IMR-90 (cell line): ENCODE results near the gene ELL2. TPM values are rescaled to one million over a fixed set of nuclear protein-coding genes. Genes with fewer than 3 reads are reported as not detected.

Experiments used
- ATAC-seq: fragments of 200-7000 bp; cut with Tn5 transposase; 2 replicates; pipeline ENCODE4 v1.9.1; 2020; ENCODE audit warnings: low read depth, mild to moderate bottlenecking, moderate library complexity
- BruUV-seq: library from RNA; stranded (reverse); fragments of 400-500 nt; replicated peaks from 2 replicates; lab custom pipeline; 2021; lab: Mats Ljungman, UMichigan
- CTCF ChIA-PET: fragments of 300-600 bp; formaldehyde crosslinking; extraction: SDS; loops from one replicate; lab custom pipeline; 2021; ENCODE audit warnings: antibody characterized with exemption; lab: Yijun Ruan, JAX
- POLR2A ChIA-PET: fragments of 300-600 bp; sonication (Branson Sonifier 250); formaldehyde crosslinking; loops from one replicate; lab custom pipeline; 2022; ENCODE audit warnings: antibody characterized with exemption; ENCODE audit not compliant: unreplicated experiment; lab: Charles Lee
- DNase-seq: peaks from one replicate; pipeline ENCODE4 v3.0.0; 2013
- H2AFZ ChIP-seq: replicated peaks from 2 replicates; pipeline ENCODE3; 2013; ENCODE audit warnings: low read length, mild to moderate bottlenecking; ENCODE audit not compliant: poor library complexity
- H2AK5ac ChIP-seq: 2 replicates; pipeline ENCODE4 v1.6.1; 2013; ENCODE audit warnings: low read depth, low read length, inconsistent platforms
- H2AK9ac ChIP-seq: replicated peaks from 2 replicates; pipeline ENCODE3; 2013; ENCODE audit warnings: mild to moderate bottlenecking, low read depth, low read length, moderate library complexity; ENCODE audit not compliant: poor library complexity
- H2BK120ac ChIP-seq: 2 replicates; pipeline ENCODE4 v1.6.1; 2013; ENCODE audit warnings: low read depth, low read length, inconsistent platforms
- H2BK15ac ChIP-seq: 3 replicates; pipeline ENCODE4 v1.6.1; 2013; ENCODE audit warnings: low read depth, low read length, inconsistent platforms
- H2BK20ac ChIP-seq: 2 replicates; pipeline ENCODE4 v1.6.1; 2013; ENCODE audit warnings: low read depth, mild to moderate bottlenecking, inconsistent platforms, low read length, moderate library complexity
- H2BK5ac ChIP-seq: 2 replicates; pipeline ENCODE4 v1.6.1; 2013; ENCODE audit warnings: mild to moderate bottlenecking, low read depth, low read length, inconsistent platforms; ENCODE audit not compliant: poor library complexity, severe bottlenecking
- H3K14ac ChIP-seq: replicated peaks from 2 replicates; pipeline ENCODE4 v1.6.1; 2013; ENCODE audit warnings: low read depth, low read length, inconsistent platforms
- H3K18ac ChIP-seq: 2 replicates; pipeline ENCODE4 v1.6.1; 2013; ENCODE audit warnings: low read depth, low read length, control low read depth
- H3K23ac ChIP-seq: 2 replicates; pipeline ENCODE4 v1.6.1; 2013; ENCODE audit warnings: low read depth, low read length, inconsistent platforms
- H3K27ac ChIP-seq: 2 replicates; pipeline ENCODE4 v1.5.1; 2013; ENCODE audit warnings: mild to moderate bottlenecking, control low read depth, low read length; ENCODE audit not compliant: insufficient read depth
- H3K27me3 ChIP-seq: 2 replicates; pipeline ENCODE4 v1.6.1; 2013; ENCODE audit warnings: low read length; ENCODE audit not compliant: control insufficient read depth, insufficient read depth
- H3K36me3 ChIP-seq: 2 replicates; pipeline ENCODE4 v1.6.1; 2013; ENCODE audit warnings: low read length, mixed read lengths; ENCODE audit not compliant: control insufficient read depth, insufficient read depth
- H3K4ac ChIP-seq: 2 replicates; pipeline ENCODE4 v1.6.1; 2013; ENCODE audit warnings: low read depth, low read length, inconsistent platforms
- H3K4me1 ChIP-seq: 2 replicates; pipeline ENCODE4 v1.6.1; 2013; ENCODE audit warnings: low read length, mixed read lengths; ENCODE audit not compliant: control insufficient read depth, insufficient read depth
- H3K4me2 ChIP-seq: 2 replicates; pipeline ENCODE4 v1.6.1; 2013; ENCODE audit warnings: low read depth, mild to moderate bottlenecking, control low read depth, low read length, moderate library complexity
- H3K4me3 ChIP-seq: 2 replicates; pipeline ENCODE4 v1.5.1; 2013; ENCODE audit warnings: low read depth, mild to moderate bottlenecking, control low read depth, low read length, moderate library complexity; ENCODE audit not compliant: insufficient read depth
- H3K56ac ChIP-seq: 2 replicates; pipeline ENCODE4 v1.6.1; 2013; ENCODE audit warnings: low read length, inconsistent platforms; ENCODE audit not compliant: insufficient read depth; ENCODE audit errors: extremely low read depth
- H3K79me1 ChIP-seq, 2 experiments: 2 replicates each; pipeline ENCODE4 v1.6.1; 2013; ENCODE audit warnings: low read length in 2 of 2, inconsistent platforms in 1 of 2, low read depth in 1 of 2
- H3K9ac ChIP-seq: 2 replicates; pipeline ENCODE4 v1.6.1; 2013; ENCODE audit warnings: low read depth, low read length, control low read depth
- H3K9me1 ChIP-seq: 2 replicates; pipeline ENCODE4 v1.6.1; 2013; ENCODE audit warnings: low read length, inconsistent platforms; ENCODE audit not compliant: insufficient read depth
- H3K9me3 ChIP-seq: 2 replicates; pipeline ENCODE4 v1.6.1; 2013; ENCODE audit warnings: low read length; ENCODE audit not compliant: control insufficient read depth, insufficient read depth
- H4K20me1 ChIP-seq: 2 replicates; pipeline ENCODE4 v1.6.1; 2013; ENCODE audit warnings: low read length, inconsistent platforms; ENCODE audit not compliant: insufficient read depth
- H4K5ac ChIP-seq: 2 replicates; pipeline ENCODE4 v1.6.1; 2013; ENCODE audit warnings: mild to moderate bottlenecking, low read depth, low read length, control low read depth
- H4K8ac ChIP-seq, 2 experiments: 2 replicates each; pipeline ENCODE4 v1.6.1; 2013; ENCODE audit warnings: low read depth in 2 of 2, low read length in 2 of 2, control low read depth in 1 of 2, inconsistent platforms in 1 of 2
- H4K91ac ChIP-seq: 2 replicates; pipeline ENCODE4 v1.6.1; 2013; ENCODE audit warnings: low read depth, low read length, inconsistent platforms; ENCODE audit not compliant: insufficient read depth
- BHLHE40 ChIP-seq: fragments of 150-350 bp; IDR thresholded peaks from 2 replicates; pipeline ENCODE4 v1.6.1; 2016; ENCODE audit warnings: mild to moderate bottlenecking, low read depth, low read length
- CTCF ChIP-seq: conservative IDR thresholded peaks from 2 replicates; pipeline ENCODE4 v1.5.1; 2012; ENCODE audit warnings: mild to moderate bottlenecking, low read depth, low read length, improper control_type of control experiment
- ELK1 ChIP-seq: fragments of 150-350 bp; IDR thresholded peaks from 2 replicates; pipeline ENCODE4 v1.6.1; 2016; ENCODE audit warnings: low read depth, mild to moderate bottlenecking, low read length, moderate library complexity, borderline replicate concordance
- FOS ChIP-seq: fragments of 150-350 bp; IDR thresholded peaks from 2 replicates; pipeline ENCODE4 v1.6.1; 2016; ENCODE audit warnings: low read depth, low read length
- MAFK ChIP-seq: IDR thresholded peaks from 2 replicates; pipeline ENCODE4 v1.6.1; 2012; ENCODE audit warnings: low read depth, low read length, improper control_type of control experiment
- MAZ ChIP-seq: IDR thresholded peaks from 2 replicates; pipeline ENCODE4 v1.6.1; 2012; ENCODE audit warnings: low read depth, mild to moderate bottlenecking, low read length, improper control_type of control experiment, moderate library complexity, borderline replicate concordance
- NFE2L2 ChIP-seq: fragments of 150-350 bp; IDR thresholded peaks from 2 replicates; pipeline ENCODE4 v1.6.1; 2016; ENCODE audit warnings: low read depth, mild to moderate bottlenecking, low read length
- RAD21 ChIP-seq: IDR thresholded peaks from 2 replicates; pipeline ENCODE4 v1.6.1; 2012; ENCODE audit warnings: low read length, improper control_type of control experiment
- RFX5 ChIP-seq: IDR thresholded peaks from 2 replicates; pipeline ENCODE4 v1.8.0; 2012; ENCODE audit warnings: low read depth, mild to moderate bottlenecking, low read length, moderate library complexity
- USF2 ChIP-seq: fragments of 150-350 bp; IDR thresholded peaks from 2 replicates; pipeline ENCODE4 v1.6.1; 2017; ENCODE audit warnings: mild to moderate bottlenecking, antibody characterized with exemption, low read length, low read depth
- dilution Hi-C: fragments of 300-500 bp; cut with HindIII; formaldehyde crosslinking; loops from one replicate; pipeline ENCODE4 v1.14.3; 2018; ENCODE audit warnings: low sequenced_read_pairs; ENCODE audit not compliant: unreplicated experiment
- in situ Hi-C: fragments of 300-500 bp; cut with MboI; formaldehyde crosslinking; loops from 3 replicates; pipeline ENCODE4 v1.14.3; 2019; ENCODE audit warnings: low sequenced_read_pairs, inconsistent platforms, mixed read lengths
- intact Hi-C: fragments of 100-400 bp; cut with micrococcal nuclease; formaldehyde crosslinking; loops from 2 replicates; pipeline ENCODE4 v1.10.0; 2022
- polyA plus RNA-seq, 3 experiments: library from polyadenylated mRNA; depleted of rRNA; stranded (reverse); fragments of >200 nt; gene quantifications; 2 replicates each; pipeline ENCODE4 v1.2.3, GENCODE V29; 2012; ENCODE audit warnings: low replicate concordance in 1 of 3
- total RNA-seq: library from RNA; depleted of rRNA; stranded (reverse); fragments of >200 nt; gene quantifications from 2 replicates; pipeline ENCODE4 v1.2.3, GENCODE V29; 2012

Gene ELL2
- total and polyA plus RNA-seq, 2 of the 4 experiments (the other 2 are of a cell fraction) = 61.4 to 92.5 TPM

GRCh38 chr5:95941756-95942155 lies 19.9 kb downstream of the ELL2 start:
- Histone ChIP-seq H3K23ac (no peak overlapping the region), H3K4ac (no peak overlapping the region), H3K27ac (no peak overlapping the region), H4K8ac (no peak overlapping the region), H3K14ac (no peak overlapping the region), H4K91ac (no peak overlapping the region), H3K4me3 (no peak overlapping the region), H2AK9ac (no peak overlapping the region), H3K4me1 (peaks cover 40% of the 10 kb centered on the region), H2BK5ac (peak overlapping the region; percentile 49), H3K9me1 (peaks cover 22% of the 10 kb centered on the region), H4K5ac (no peak overlapping the region), H3K79me1 (peaks cover 0 to 74% of the 10 kb centered on the region in 2 experiments; a peak in 2 of 4 replicates), H3K9me3 (no peaks in the 10 kb centered on the region), H3K18ac (no peak overlapping the region), H2BK120ac (no peak overlapping the region), H3K4me2 (peak overlapping the region; percentile 76), H2BK15ac (no peak overlapping the region), H2BK20ac (no peak overlapping the region), H4K20me1 (peaks cover 92% of the 10 kb centered on the region), H2AFZ (no peak overlapping the region), H3K36me3 (peaks cover 38% of the 10 kb centered on the region), H3K9ac (no peak overlapping the region), H2AK5ac (no peak overlapping the region), H3K56ac (no peak overlapping the region), H3K27me3 (no peaks in the 10 kb centered on the region)
- TF ChIP-seq CTCF (no peak), USF2 (no peak), RFX5 (no peak), MAFK (no peak), NFE2L2 (no peak), FOS (no peak), BHLHE40 (no peak), MAZ (no peak), RAD21 (no peak), ELK1 (no peak)
- dilution Hi-C loops (no loop called here), in situ Hi-C loops (no loop called here), intact Hi-C loops (no loop called here)
- ChIA-PET POLR2A (no interaction called here), CTCF (no interaction called here)
- BruUV-seq = no TSS peak
- ATAC-seq (no peak), DNase-seq (no peak)
